Measurements from ENCODE around the gene ZNF346.
"Not testable (repeated sequence)": the region's sequence is repeated elsewhere in the genome, so short reads cannot be mapped to it uniquely, and the experiment has no call there.

ZNF346 gene

GRCh38 chr5:177022386-177023302, at the start of gene ZNF346:
Gene ZNF346, plus strand, starts transcription at chr5:177022696. Its CDS starts 43 bp downstream, at chr5:177022739.
- FAIRE-seq: no peak

- FAIRE-seq: no peak
Observed at GRCh38 chr5:176979669-176980068, 42.8 kb upstream of the ZNF346 start.

- no peak for FAIRE-seq
Observed at GRCh38 chr5:176980818-176981217, 41.7 kb upstream of the ZNF346 start.

GRCh38 chr5:176983112-176983511, 39.4 kb upstream of the ZNF346 start:
- FAIRE-seq: not testable (repeated sequence)

GRCh38 chr5:176983593-176983992, 38.9 kb upstream of the ZNF346 start:
- not testable (repeated sequence) for FAIRE-seq

GRCh38 chr5:176984176-176984575, 38.3 kb upstream of the ZNF346 start:
- FAIRE-seq: not testable (repeated sequence)

GRCh38 chr5:176985516-176985915, 37.0 kb upstream of the ZNF346 start:
- FAIRE-seq: no peak

GRCh38 chr5:176986280-176986679, 36.2 kb upstream of the ZNF346 start:
- no peak for FAIRE-seq

GRCh38 chr5:176987583-176987982, 34.9 kb upstream of the ZNF346 start:
- FAIRE-seq: no peak

- not testable (repeated sequence) for FAIRE-seq
Observed at GRCh38 chr5:176993081-176993480, 29.4 kb upstream of the ZNF346 start.

GRCh38 chr5:176994460-176995121, 27.9 kb upstream of the ZNF346 start:
- no peak for FAIRE-seq

GRCh38 chr5:176995122-176995490, 27.4 kb upstream of the ZNF346 start:
- FAIRE-seq: no peak

- FAIRE-seq: no peak
Observed at GRCh38 chr5:176995896-176996767, 26.4 kb upstream of the ZNF346 start.

GRCh38 chr5:176996780-176997179, 25.7 kb upstream of the ZNF346 start:
- no peak for FAIRE-seq

GRCh38 chr5:176998828-176999227, 23.7 kb upstream of the ZNF346 start:
- FAIRE-seq: no peak

GRCh38 chr5:176999526-176999925, 23.0 kb upstream of the ZNF346 start:
- FAIRE-seq: not testable (repeated sequence)

GRCh38 chr5:177003649-177004048, 18.8 kb upstream of the ZNF346 start:
- no peak for FAIRE-seq

GRCh38 chr5:177004961-177005360, 17.5 kb upstream of the ZNF346 start:
- FAIRE-seq: no peak

GRCh38 chr5:177005619-177006264, 16.8 kb upstream of the ZNF346 start:
- FAIRE-seq: no peak

- no peak for FAIRE-seq
Observed at GRCh38 chr5:177006265-177006972, 16.1 kb upstream of the ZNF346 start, which contains the start of gene UIMC1. Gene UIMC1, minus strand, starts transcription at chr5:177006779. Its CDS starts 24,164 bp downstream, at chr5:176982615.

GRCh38 chr5:177008716-177009115, 13.8 kb upstream of the ZNF346 start:
- no peak for FAIRE-seq

- FAIRE-seq: no peak
Observed at GRCh38 chr5:177010153-177010552, 12.3 kb upstream of the ZNF346 start.
